Astrocyte of the cerebellum (primary cell): ENCODE measurements around the gene PRSS38.

Experiments used
- DNase-seq: peaks from one replicate; pipeline ENCODE4 v3.0.0-alpha.2; 2011; ENCODE audit warnings: low read depth
- H3K4me3 ChIP-seq: 2 replicates; pipeline ENCODE4 v1.5.1; 2011; ENCODE audit warnings: mild to moderate bottlenecking, low read depth, low read length, moderate library complexity
- in situ Hi-C: cut with HindIII; loops from 2 replicates; pipeline ENCODE4 v1.10.0; 2017; ENCODE audit warnings: low sequenced_read_pairs
- TF ChIP-seq, protein P1 (sequence below): IDR thresholded peaks from 2 replicates; pipeline ENCODE4 v1.5.1; 2012; ENCODE audit warnings: low read length, low read depth, moderate library complexity, mild to moderate bottlenecking; ENCODE audit errors: missing control alignments

Gene PRSS38

GRCh38 chr1:227768640-227769039 lies 46.8 kb upstream of the PRSS38 start:
- TF ChIP-seq, protein P1, sequence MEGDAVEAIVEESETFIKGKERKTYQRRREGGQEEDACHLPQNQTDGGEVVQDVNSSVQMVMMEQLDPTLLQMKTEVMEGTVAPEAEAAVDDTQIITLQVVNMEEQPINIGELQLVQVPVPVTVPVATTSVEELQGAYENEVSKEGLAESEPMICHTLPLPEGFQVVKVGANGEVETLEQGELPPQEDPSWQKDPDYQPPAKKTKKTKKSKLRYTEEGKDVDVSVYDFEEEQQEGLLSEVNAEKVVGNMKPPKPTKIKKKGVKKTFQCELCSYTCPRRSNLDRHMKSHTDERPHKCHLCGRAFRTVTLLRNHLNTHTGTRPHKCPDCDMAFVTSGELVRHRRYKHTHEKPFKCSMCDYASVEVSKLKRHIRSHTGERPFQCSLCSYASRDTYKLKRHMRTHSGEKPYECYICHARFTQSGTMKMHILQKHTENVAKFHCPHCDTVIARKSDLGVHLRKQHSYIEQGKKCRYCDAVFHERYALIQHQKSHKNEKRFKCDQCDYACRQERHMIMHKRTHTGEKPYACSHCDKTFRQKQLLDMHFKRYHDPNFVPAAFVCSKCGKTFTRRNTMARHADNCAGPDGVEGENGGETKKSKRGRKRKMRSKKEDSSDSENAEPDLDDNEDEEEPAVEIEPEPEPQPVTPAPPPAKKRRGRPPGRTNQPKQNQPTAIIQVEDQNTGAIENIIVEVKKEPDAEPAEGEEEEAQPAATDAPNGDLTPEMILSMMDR: no peak
- in situ Hi-C loops: loop anchor here (25.0 kb wide), 1 partner anchor 169 kb away; the partner anchor contains the start of gene WNT9A
- DNase-seq: no peak
- no peak overlapping the region for H3K4me3 ChIP-seq

GRCh38 chr1:227769047-227769935 lies 46.2 kb upstream of the PRSS38 start:
- TF ChIP-seq, protein P1: no peak
- in situ Hi-C loops: loop anchor here (25.0 kb wide), 1 partner anchor 168 kb away; the partner anchor contains the start of gene WNT9A
- no peak overlapping the region for H3K4me3 ChIP-seq
- DNase-seq: no peak

- H3K4me3 ChIP-seq: no peak overlapping the region
- in situ Hi-C loops: loop anchor here (25.0 kb wide), 1 partner anchor 167 kb away; the partner anchor contains the start of gene WNT9A
- no peak for DNase-seq
- TF ChIP-seq, protein P1: no peak
Observed at GRCh38 chr1:227769936-227770494, 45.5 kb upstream of the PRSS38 start.

- no peak overlapping the region for H3K4me3 ChIP-seq
- no peak for DNase-seq
- TF ChIP-seq, protein P1: no peak
- in situ Hi-C loops: loop anchor here (25.0 kb wide), 1 partner anchor 166 kb away; the partner anchor contains the start of gene WNT9A
Observed at GRCh38 chr1:227770812-227771211, 44.7 kb upstream of the PRSS38 start.

DNA sequence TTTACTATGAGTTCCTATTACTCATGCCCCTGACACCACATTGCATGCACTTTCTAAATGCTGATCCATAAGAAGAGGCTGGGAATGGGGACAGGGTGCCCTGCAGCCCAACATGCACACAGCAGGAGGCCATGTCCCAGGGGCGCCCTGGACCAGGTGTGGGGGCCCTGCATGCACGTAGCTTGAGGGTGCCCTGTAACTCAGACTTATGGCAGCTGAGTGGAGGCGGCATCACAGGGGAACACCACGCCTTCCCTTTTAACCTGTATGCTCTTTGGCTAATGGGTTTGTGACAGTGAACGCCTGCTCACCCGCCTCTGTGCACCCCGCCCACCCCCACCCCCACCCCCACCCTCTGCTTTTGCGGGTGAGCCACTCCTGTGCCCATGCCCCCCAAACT lies 44.1 kb upstream of the PRSS38 start:
- TF ChIP-seq, protein P1: no peak
- no peak for DNase-seq
- in situ Hi-C loops: loop anchor here (25.0 kb wide), 1 partner anchor 166 kb away; the partner anchor contains the start of gene WNT9A

DNA sequence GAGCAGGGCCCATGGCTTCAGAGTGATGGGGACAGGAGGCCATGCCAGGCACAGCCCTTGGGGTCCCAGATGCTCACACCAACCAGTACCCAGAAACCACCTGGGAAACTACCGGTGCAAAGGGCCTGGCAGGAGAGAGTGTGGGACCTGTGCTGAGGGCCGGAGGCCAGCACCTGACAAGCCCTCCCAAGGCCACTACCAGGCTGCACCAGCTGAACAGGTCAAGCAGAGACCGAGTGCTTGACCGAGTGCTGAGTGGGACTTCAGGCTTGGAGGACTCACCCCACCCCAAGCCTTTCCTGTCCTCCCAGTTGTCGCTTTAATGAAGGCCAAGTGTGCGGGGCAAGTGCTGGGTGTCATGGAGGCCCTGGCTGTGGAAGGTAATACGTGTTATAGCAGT lies 43.7 kb upstream of the PRSS38 start:
- TF ChIP-seq, protein P1: no peak
- in situ Hi-C loops: loop anchor here (25.0 kb wide), 1 partner anchor 166 kb away; the partner anchor contains the start of gene WNT9A
- no peak for DNase-seq
- no peak overlapping the region for H3K4me3 ChIP-seq

More for the DNA sequence above, 44.1 kb upstream of the PRSS38 start:
- H3K4me3 ChIP-seq: no peak overlapping the region
